PFSK-1 (cell line): ENCODE data around the gene TTC9.

Source experiments
- FOXP2 ChIP-seq: optimal IDR thresholded peaks from 2 replicates; pipeline ENCODE3; 2011; ENCODE audit warnings: borderline replicate concordance, control low read depth, inconsistent platforms; ENCODE audit not compliant: insufficient read depth; ENCODE audit errors: extremely low read length, extremely low read depth
- POLR2AphosphoS5 ChIP-seq: IDR thresholded peaks from 2 replicates; pipeline ENCODE4 v1.6.1; 2012; ENCODE audit warnings: low read depth, mild to moderate bottlenecking, control low read depth, low read length, moderate library complexity
- REST ChIP-seq, 2 experiments: IDR thresholded peaks; 2 replicates each; pipeline versions ENCODE4 v1.6.1 to v1.8.0; 2011 to 2012; ENCODE audit warnings: low read depth in 2 of 2, low read length in 2 of 2, control low read depth in 1 of 2, inconsistent platforms in 1 of 2, mild to moderate bottlenecking in 1 of 2, moderate library complexity in 1 of 2; ENCODE audit not compliant: insufficient read depth in 1 of 2
- SIN3A ChIP-seq: IDR thresholded peaks from 2 replicates; pipeline ENCODE4 v1.6.1; 2012; ENCODE audit warnings: mild to moderate bottlenecking, low read length, moderate library complexity, borderline replicate concordance; ENCODE audit not compliant: insufficient read depth
- TAF1 ChIP-seq: IDR thresholded peaks from 2 replicates; pipeline ENCODE4 v1.6.1; 2012; ENCODE audit warnings: low read length, control low read depth, borderline replicate concordance; ENCODE audit not compliant: insufficient read depth

TTC9 gene

GRCh38 chr14:70611216-70611615, 30.5 kb upstream of the TTC9 start:
- TF ChIP-seq REST (IDR thresholded peaks at IDR 0.05; ENCODE audit: insufficient read depth in 1 of 2, low read depth in 2 of 2, low read length in 2 of 2) (no peak), SIN3A (no peak), POLR2AphosphoS5 (no peak), TAF1 (no peak), FOXP2 (no peak)

- no peak for TF ChIP-seq FOXP2
- TF ChIP-seq REST (IDR thresholded peaks at IDR 0.05; ENCODE audit: insufficient read depth in 1 of 2, low read depth in 2 of 2, low read length in 2 of 2) = no peak
- no peak for TF ChIP-seq POLR2AphosphoS5
- no peak for TF ChIP-seq SIN3A
- no peak for TF ChIP-seq TAF1
These were observed 25.1 kb upstream of the TTC9 start for GRCh38 chr14:70616646-70617045.

- TF ChIP-seq POLR2AphosphoS5 = no peak
- TF ChIP-seq REST (IDR thresholded peaks at IDR 0.05; ENCODE audit: insufficient read depth in 1 of 2, low read depth in 2 of 2, low read length in 2 of 2) = no peak
These were observed 23.4 kb upstream of the TTC9 start for GRCh38 chr14:70618314-70618713.

GRCh38 chr14:70619708-70620107, 22.0 kb upstream of the TTC9 start:
- TF ChIP-seq SIN3A = no peak
- TF ChIP-seq POLR2AphosphoS5 = no peak
- TF ChIP-seq TAF1 = no peak
- no peak for TF ChIP-seq FOXP2
- TF ChIP-seq REST (IDR thresholded peaks at IDR 0.05; ENCODE audit: insufficient read depth in 1 of 2, low read depth in 2 of 2, low read length in 2 of 2) = no peak

- no peak for TF ChIP-seq POLR2AphosphoS5
- TF ChIP-seq FOXP2 = no peak
- TF ChIP-seq TAF1 = no peak
- no peak for TF ChIP-seq SIN3A
- TF ChIP-seq REST (IDR thresholded peaks at IDR 0.05; ENCODE audit: insufficient read depth in 1 of 2, low read depth in 2 of 2, low read length in 2 of 2) = no peak
These were observed 19.5 kb upstream of the TTC9 start for GRCh38 chr14:70622111-70622712.
